HG03095 (cell line): ENCODE measurements around the gene ACVR1.

Source experiments
- ATAC-seq: cut with Tn5 transposase; IDR thresholded peaks from one replicate; pipeline ENCODE4 v1.9.1; 2021; ENCODE audit warnings: moderate library complexity; ENCODE audit not compliant: unreplicated experiment

ACVR1 gene

DNA sequence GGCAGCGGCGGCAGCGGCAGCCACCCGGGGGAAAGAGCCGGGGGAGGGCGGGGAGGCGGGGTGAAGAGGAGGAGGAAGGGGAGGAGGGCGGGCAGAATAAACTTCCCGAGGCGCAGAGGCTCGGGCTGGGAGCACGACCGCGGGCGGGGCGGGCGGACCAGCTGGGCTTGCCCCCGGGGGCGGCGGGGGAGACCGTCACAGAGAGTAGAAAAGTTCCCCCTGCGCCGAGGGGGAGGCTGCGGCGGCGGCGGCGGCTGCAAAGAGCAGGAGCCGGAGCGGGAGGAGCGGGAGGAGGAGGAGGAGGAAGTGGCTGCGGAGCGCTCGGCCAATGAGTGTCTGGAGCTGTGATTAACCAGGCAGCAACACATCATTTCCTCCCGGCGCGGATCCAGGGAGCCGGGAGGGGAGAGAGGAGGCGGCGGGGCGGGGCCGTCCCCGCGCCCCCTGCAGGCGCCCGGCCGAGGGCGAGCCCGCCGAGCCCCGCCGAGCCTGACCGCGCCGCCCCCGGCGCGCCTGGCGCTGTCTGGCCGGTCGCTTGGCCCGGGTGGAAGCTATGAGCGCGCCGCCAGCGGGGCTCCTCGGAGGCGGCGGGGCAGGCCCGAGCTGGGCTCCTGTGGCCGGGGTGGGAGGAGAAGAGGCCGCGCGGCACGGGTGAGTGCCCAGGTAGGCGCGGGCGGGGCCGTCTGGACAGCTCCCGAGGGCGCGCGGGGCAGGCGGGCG is at the start of gene ACVR1:
TSS of gene ACVR1 (minus strand) at position 265 of the 720 bp plus-strand sequence. CDS start 76,837 bp downstream, outside the sequence.
- peak; percentile 81 for ATAC-seq

GRCh38 chr2:157925071-157925470 is 48.9 kb upstream of the ACVR1 start:
- no peak for ATAC-seq

DNA sequence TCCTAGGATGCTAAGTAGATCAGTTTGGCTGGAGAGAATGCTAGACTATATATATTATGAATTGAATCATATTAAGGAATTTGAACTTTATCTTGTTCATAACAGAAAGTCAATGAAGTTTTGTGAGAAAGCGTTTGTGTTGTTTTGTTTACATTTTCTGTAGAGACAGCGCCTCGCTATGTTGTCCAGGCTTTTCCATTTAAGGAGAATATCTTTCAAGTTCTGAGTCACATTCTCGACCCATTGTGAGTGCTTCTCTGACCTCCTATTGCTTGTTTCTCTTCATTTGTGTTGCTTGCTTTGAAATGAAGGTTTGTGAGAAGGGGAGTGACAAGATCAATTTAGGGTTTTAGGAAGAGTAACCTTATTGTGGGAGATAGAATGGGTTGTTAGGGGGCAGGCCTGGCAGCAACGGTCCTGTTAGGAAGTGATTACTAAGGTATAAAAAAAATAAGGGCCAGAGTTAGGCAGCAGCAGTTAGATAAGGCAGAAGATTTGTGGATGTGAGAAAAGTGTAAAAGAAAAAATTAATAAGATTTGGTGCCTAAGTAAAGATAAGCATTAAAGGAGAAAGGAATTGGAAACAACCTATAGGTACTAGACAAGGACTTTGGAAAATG is 47.6 kb upstream of the ACVR1 start:
- ATAC-seq, result no peak

DNA sequence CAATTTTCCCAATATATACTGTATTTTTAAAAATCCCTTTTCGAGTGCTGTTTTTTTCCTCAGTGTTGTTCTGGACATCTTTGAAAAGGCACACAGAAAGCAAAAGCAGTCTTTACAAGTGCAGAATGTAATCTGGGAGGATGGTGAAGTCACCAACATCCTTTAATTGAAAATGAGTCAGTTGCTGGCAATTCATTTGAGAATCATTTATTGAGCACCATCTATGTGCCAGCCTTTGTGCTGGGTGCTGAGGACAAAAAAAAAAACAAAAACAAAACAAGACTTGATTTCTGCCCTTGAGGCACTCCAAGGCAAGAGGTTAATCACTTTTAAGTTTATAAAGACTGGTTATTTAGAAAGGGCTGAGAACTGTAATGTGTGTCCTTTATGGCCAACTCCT is 46.7 kb upstream of the ACVR1 start:
- no peak for ATAC-seq

- no peak for ATAC-seq
Measured at GRCh38 chr2:157922336-157922735, 46.2 kb upstream of the ACVR1 start.

GRCh38 chr2:157920736-157921135 is 44.6 kb upstream of the ACVR1 start:
- ATAC-seq, result no peak

GRCh38 chr2:157919181-157919580 is 43.1 kb upstream of the ACVR1 start:
- no peak for ATAC-seq

- ATAC-seq, result no peak
Measured at GRCh38 chr2:157918319-157918718, 42.2 kb upstream of the ACVR1 start.

- no peak for ATAC-seq
Measured at GRCh38 chr2:157911750-157912149, 35.6 kb upstream of the ACVR1 start.

GRCh38 chr2:157911246-157911645 is 35.1 kb upstream of the ACVR1 start:
- no peak for ATAC-seq

- ATAC-seq, result no peak
Measured at GRCh38 chr2:157905092-157905491, 29.0 kb upstream of the ACVR1 start.

- no peak for ATAC-seq
Measured at GRCh38 chr2:157903626-157904025, 27.5 kb upstream of the ACVR1 start.

GRCh38 chr2:157903151-157903550 is 27.0 kb upstream of the ACVR1 start:
- no peak for ATAC-seq

GRCh38 chr2:157902692-157903091 is 26.6 kb upstream of the ACVR1 start:
- ATAC-seq, result no peak

DNA sequence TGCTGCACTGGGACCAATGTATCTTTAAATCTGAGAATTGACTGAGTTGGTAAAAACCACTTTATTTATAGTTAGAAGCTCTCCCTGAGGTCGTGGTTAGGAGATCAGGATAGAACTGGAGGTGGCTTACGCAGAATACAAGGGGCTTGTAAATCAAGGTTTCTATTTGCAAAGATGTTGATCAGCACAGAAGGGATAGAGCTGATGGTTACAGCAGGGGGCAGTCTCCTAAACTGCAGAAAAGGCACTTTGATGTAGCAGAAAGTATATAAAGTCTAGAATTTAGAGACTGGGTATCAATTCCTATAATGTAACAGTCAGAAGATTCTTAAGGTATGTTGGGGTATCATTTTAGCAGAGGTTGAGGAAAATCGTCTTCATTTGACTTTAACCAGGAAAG is 25.2 kb upstream of the ACVR1 start:
- ATAC-seq, result no peak

GRCh38 chr2:157900684-157901083 is 24.6 kb upstream of the ACVR1 start:
- ATAC-seq, result no peak

DNA sequence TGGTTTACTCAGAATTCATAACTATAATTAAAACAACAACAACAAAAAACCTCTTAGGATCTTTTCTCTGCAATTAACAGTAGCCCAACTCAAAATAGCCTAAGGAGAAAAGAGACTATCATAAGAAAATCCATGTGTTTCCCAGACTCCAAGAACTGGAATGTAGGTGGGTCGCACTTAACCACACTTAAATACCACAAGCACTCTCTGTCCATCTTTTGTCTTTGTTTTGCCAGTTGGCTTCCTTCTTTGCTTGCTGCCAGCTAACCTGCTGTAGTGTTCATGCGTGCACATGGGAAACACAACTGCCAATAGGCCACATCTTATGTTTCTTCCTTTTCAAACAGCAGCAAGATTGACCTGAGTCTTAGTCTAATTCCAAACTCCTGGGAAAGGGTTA is 24.1 kb upstream of the ACVR1 start:
- no peak for ATAC-seq

- ATAC-seq, result peak; percentile 80
Measured at GRCh38 chr2:157899125-157899839, 23.2 kb upstream of the ACVR1 start.

DNA sequence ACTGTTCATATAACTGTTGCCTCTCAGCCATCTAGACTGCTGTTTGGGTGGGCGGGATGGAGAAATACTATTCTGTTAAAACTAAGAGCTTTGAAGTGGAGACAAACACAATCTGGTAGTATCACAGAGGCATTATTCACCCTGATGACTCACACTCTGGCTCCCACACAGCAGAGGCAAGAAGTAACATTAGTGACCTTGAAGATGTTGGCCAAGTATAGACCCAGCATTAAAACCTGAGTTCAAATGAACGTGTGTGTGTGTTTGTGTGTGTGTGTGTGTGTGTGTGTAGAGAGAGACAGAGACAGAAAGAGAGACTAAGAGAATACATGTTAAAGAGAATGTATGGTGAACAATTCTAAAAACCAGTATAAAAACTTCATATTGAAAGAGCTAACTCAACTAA is 22.5 kb upstream of the ACVR1 start:
- ATAC-seq, result no peak

DNA sequence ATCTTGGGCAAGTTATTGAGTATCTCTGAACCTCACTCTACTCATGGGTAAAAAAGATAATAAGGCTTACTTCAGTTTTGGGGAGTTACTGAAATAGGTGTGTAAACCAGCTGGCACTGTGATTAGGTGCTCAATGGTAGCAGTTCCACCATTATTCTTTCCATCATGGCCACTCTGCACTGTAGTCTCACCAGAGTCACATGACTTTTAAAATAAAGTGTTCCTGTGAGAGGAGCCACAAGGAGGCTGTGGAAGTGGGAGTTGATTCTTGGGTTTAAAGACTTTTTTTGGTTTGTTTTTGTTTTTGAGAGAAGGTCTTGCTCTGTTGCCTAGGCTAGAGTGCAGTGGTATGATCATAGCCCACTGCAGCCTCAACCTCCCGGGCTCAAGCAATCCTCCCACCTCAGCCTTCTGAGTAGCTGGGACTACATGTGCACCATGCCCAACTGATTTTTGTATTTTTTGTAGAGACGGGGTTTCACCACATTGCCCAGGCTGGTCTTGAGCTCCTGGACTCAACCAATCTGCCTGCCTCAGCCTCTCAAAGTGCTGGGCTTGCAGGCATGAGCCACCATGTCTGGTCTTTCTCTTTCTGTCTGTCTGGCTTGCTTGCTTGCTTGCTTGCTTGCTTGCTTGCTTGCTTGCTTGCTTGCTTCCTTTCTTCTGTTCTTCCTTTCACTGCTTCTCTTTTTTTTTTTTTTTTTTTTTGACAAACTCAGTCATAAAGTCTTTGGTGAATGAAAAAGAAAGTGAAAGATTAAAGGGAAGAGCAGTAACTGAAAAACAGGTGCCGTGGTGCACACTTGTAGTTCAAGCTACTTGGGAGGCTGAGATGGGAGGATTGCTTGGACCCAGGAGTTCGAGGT is 21.2 kb upstream of the ACVR1 start:
- ATAC-seq, result peak; percentile 53

- ATAC-seq, result no peak
Measured at GRCh38 chr2:157895531-157895930, 19.4 kb upstream of the ACVR1 start.
